ENCODE data around the gene AMACR.

AMACR gene

DNA sequence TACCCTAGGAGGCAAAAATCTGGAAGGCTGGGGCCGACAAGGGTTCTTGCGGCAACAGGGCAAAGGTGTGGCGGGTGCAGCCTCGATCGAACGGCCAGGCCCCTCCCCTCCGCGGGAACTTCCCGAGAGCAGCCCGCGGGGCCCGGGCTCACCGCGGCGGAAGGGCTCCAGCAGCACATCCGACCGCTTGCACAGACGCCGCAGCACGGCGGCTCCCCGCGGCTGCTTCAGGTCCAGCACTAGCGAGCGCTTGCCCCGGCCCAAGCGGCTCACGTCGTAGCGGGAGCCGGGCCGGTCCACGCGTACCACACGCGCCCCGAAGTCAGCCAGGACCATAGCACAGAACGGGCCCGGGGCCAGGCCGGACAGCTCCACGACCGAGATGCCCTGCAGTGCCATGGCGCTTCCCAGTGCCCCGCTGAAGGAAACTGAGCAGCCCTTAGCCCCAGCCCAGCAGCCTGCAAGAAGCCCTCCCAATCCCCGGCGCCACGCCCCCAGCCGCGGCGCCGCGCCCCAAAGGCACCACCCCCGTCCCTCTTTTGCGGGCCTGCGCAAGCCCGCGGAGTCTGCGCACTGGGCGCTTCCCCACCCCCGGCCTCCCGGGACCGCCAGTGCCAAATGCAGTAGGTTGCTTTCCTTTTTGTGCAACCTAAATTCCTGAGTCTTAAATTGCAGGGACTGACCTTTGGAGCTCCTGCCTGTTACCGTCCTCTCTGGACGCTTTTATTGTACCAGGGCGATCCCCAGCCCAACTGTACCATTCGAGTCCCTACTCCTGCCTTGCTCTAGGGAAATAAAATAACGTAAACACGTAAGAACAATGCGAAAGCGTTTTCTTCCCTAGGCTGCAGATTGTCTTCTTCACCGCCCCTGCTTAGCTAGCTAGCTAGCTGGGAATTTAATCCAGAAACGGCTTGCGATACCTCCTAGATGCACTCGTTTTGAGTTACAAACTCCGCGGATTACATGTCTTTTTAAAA lies at the start of gene AMACR:
TSS of gene AMACR (minus strand) at position 430 of the 980 bp plus-strand sequence. CDS start at position 399, 31 bp downstream.
- DNase-seq (ENCODE audit: low spot score) = peak; percentile 96

GRCh38 chr5:34057569-34057968 lies 49.7 kb upstream of the AMACR start:
- DNase-seq (ENCODE audit: low spot score) = no peak

DNA sequence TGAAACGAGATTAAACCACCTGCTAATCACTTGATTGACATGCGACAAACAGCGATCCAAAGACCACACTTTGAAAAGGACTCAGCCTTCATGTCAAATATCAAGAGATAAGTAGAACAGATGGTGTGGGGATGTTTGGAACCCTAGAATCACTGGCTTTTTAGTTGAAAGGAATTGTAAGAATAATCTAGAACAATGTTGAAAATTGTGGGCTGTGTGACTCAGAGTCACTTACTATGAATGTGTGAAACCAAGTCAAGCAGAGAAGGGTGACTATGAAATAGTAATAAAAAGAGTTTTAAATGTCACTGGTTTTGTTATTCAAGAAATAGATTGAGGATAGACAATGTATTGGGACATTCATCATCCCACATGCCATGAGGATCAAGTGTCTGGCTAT lies 49.3 kb upstream of the AMACR start:
- DNase-seq (ENCODE audit: low spot score) = no peak

- no peak for DNase-seq (ENCODE audit: low spot score)
Observed at GRCh38 chr5:34055667-34056066, 47.8 kb upstream of the AMACR start.

GRCh38 chr5:34054400-34054729 lies 46.5 kb upstream of the AMACR start:
- no peak for DNase-seq (ENCODE audit: low spot score)

DNA sequence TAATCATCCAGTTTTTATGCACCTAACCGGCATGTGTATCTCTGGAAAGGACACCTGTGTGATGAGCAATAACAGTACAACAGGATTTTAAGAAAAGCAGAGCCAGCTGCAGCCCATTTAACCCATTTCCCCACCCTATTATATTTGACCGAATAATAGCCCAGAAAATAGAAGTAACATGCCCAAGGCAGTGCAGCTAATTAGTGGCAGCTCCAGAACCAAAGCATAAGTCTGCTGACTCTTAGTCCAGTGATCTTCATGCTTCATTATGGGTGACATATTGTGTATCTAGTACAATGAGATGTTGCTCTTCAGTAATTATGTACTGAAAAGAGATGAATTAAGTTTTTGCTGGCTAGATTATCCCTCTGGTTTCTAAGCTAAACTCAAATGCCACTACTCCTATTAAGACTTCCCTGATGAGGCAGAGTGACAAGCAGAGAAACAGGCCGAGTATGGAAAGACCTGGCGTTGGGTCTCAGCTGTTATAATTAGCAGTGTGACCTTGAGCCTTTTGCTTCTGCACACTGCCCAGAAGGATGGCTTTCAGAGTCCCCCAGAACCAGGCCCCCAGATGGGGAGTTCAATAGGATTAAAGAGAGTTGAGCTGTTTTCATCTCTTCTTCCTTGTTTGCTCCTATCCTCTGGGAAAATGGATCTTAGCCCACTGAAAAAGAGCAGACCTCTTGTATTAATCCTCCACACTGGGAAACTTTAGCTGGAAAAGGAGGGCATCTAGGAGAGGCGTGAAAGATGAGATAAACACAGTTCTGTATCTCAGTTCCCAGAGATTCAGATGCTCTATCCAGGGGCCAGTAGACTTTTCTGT lies 45.9 kb upstream of the AMACR start:
- DNase-seq (ENCODE audit: low spot score) = no peak

DNA sequence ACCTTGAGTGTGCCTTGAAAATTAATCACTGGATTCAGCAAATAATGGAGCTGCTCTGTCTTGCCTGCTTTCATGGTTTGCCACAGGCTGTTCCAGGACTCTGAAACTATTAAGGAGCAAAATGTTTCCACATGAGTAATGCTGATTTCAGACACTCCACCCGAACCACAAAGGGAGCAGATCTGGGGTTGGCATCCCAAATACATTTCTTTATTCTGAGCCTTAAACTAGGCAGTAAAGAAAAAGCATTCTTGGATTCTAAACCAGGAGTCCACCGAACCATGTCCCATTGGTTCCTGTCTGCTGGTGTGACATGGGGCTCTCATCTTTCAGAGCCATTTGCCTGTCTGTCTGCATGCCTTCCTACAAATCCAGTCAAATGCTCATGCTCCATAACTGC lies 45.3 kb upstream of the AMACR start:
- DNase-seq (ENCODE audit: low spot score) = no peak

GRCh38 chr5:34051374-34051980 lies 43.6 kb upstream of the AMACR start:
- no peak for DNase-seq (ENCODE audit: low spot score)

GRCh38 chr5:34047774-34048572 lies 40.1 kb upstream of the AMACR start:
- DNase-seq (ENCODE audit: low spot score) = no peak

GRCh38 chr5:34047143-34047542 lies 39.3 kb upstream of the AMACR start:
- DNase-seq (ENCODE audit: low spot score) = no peak

GRCh38 chr5:34045996-34046395 lies 38.1 kb upstream of the AMACR start:
- no peak for DNase-seq (ENCODE audit: low spot score)

GRCh38 chr5:34045023-34045422 lies 37.2 kb upstream of the AMACR start:
- no peak for DNase-seq (ENCODE audit: low spot score)

- no peak for DNase-seq (ENCODE audit: low spot score)
Observed at GRCh38 chr5:34043099-34043876, 35.4 kb upstream of the AMACR start, which contains the start of gene C1QTNF3. TSS of gene C1QTNF3 (minus strand) at chr5:34043213. CDS start at chr5:34043125, 88 bp downstream.

DNA sequence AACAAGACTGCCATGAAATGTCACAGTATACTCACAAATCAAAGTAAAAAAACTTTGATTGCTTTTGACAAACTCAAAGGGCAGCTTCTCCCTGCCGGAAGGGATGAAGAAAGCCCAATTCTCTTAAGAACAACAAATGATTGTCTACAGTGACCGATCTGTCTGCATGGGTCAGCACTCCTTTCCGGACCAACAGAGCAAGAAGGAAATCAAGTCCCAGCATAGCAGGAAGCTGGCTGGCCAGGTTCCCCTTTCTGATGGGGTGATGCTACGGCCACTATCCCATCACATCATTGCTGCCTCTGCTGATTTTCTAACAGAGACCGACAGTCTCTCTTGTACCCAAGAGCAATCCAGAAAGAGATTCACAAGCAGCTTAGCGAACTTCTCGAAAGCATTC lies 34.5 kb upstream of the AMACR start:
- DNase-seq (ENCODE audit: low spot score) = no peak

GRCh38 chr5:34041247-34041972 lies 33.6 kb upstream of the AMACR start:
- DNase-seq (ENCODE audit: low spot score) = no peak

DNA sequence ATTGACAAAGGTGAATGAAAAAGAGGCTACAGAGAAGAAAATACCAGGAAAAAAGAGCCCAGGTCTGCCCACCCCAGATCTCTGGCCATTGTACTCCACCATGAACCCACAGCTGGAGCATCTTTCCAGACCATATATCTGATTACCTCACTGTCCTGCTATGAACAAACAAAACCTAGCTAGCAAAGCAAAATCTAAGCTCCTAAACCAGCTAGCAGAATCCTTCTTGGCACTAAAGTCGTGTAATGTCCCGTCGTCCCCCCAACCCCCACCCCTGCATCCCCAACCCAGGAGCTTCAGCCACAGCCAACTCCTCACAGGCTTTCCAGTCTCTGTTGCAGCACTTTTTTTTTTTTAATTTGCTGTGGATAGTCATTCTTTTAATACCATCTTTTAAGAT lies 32.6 kb upstream of the AMACR start:
- DNase-seq (ENCODE audit: low spot score) = no peak

DNA sequence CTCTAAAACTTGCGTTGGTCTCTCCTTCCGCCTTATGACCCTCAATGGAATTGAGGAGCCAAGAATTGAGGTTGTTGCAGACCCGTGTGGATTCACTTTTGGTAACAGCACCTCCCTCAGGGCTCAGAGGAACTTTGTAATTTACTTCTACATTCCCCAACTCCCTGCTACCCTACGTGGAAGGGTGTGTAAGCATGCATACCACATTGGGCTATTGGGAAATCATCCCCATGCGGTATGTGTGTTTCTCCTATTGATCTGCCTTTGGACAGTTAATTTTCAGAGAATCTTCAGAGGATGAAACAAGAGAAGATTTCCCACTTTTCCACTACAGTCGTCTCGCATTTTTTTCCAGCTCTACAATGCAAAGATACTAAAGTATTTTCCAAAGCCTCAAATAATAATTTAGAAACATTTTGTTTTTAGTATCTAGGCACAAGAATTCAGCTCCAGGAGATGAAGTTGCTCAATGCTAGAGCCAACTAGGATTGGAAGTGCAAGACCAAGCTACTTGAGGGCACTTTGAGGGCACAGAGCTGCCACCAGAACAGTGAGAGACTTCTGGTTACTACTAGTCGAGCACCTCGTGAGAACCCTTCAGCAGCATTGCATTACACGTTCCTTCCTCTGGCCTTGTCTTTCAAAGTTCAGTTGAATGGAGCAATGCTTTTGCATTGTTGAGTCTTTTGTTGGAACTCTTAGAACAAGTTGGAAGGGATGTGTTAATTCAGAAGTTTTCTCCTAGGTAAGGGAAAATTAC lies 31.7 kb upstream of the AMACR start:
- DNase-seq (ENCODE audit: low spot score) = no peak

DNA sequence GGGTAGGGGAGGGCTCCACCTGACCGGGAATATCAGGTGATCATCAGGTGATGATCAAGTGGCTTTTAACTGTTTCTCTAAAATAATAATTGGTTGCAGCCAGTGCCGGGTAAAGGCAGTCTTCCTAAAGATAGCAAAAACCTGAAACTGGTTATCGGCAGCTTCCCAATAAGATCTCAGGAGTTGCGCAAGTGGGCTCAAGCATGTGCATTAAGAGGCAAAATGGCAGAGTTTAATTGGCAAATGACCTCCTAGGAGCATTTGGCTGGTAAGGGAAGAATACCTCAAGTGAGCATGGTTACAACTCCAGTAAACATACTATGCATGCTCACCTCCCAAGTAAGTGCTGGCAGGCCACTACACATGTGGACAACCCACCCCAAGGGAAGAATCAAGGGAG lies 31.0 kb upstream of the AMACR start:
- DNase-seq (ENCODE audit: low spot score) = no peak

- no peak for DNase-seq (ENCODE audit: low spot score)
Observed at GRCh38 chr5:34038390-34038789, 30.5 kb upstream of the AMACR start.

All from germinal center (tissue), 1 donor.